IPS-18c (cell line): Measurements from ENCODE around the gene SF1.
A peak's percentile ranks its signal among the peaks of the same experiment; 100 is the strongest.

Experiments
- H3K4me3 ChIP-seq: 2 replicates; pipeline ENCODE4 v1.7.0; 2013; ENCODE audit warnings: low read depth, mild to moderate bottlenecking, low read length, moderate library complexity; ENCODE audit not compliant: insufficient read depth
- H3K9me3 ChIP-seq: one replicate; pipeline ENCODE4 v1.6.1; 2013; ENCODE audit warnings: mild to moderate bottlenecking, low read length, moderate library complexity; ENCODE audit not compliant: control insufficient read depth, insufficient read depth

The SF1 gene

DNA sequence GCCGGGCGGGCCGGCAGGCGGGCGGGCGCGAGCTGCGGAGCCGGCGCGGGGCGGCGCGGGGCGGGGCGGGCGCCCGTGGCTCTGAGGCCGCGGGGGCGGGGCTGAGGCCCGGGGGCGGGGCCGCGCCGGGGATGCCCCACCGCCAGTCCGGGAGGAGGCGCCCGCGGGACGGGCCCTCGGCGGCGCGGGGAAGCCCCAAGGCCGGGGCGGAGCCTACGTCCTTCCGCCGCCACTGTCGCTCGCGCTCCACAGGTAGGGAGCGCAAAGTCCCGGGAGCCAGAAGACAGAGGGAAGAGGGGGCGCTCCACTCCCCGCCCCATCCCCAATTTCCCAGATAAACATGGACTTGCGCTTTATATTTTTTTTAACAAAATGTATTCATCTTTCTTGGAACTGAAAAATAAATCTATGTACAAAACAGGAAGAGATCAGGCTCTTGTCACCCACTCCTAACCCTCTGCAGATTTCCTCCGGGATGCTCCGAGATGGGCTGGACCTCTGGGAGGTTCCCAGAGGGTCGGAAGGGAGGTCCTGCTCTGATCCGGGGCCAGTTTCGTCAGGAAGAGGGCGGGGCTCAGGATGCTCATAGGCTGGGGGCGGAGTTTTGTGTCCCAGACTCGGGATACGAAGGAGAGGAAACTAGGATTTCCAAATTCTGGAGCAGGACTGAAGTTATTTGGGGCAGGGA, 25.0 kb upstream of the SF1 start, which contains the start of gene MAP4K2:
TSS of gene MAP4K2 (minus strand) at position 57 of the 688 bp plus-strand sequence. CDS start 65 bp downstream, outside the sequence.
- Histone ChIP-seq H3K9me3 (no peaks in the 10 kb centered on the region), H3K4me3 (peak within 1 kb of the TSS; percentile 70)

DNA sequence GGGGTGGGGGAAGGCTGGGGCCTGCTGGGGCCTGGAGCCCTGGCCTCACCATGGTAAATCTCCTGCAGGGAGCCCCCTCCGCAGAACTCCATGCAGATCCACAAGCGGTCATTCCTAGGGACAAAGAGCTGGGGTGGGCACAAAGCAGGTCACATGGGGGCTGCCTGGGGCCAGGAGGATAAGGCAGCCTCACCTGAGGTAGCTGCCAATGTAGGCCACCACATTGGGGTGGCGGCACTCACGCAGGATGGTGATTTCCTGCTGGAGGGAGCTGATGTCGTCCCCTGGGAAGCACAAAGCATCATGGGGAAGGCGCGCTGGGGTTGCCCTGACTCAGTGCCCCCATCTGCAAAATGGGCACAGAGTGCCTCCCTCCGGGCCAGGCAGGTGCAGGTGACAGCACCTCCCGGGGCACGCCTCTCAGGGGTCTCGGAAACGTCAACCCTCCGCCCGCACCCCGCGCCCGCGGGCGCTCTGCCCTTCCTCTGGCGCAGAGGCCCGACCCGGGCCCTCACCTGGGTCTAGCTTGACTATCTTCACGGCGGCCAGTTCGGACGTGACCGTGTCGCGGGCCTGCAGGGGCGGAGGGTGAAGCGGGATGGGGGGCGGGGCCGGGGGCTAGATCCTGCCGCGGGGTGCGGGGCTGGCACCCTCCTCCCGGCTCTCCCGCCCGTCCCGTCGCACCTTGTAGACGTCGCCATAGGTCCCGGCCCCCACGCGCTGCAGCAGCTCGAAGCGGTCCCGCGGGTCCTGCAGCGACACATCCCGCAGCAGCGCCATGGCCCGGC, 24.2 kb upstream of the SF1 start:
- H3K4me3 ChIP-seq = peak overlapping the region; percentile 52

DNA sequence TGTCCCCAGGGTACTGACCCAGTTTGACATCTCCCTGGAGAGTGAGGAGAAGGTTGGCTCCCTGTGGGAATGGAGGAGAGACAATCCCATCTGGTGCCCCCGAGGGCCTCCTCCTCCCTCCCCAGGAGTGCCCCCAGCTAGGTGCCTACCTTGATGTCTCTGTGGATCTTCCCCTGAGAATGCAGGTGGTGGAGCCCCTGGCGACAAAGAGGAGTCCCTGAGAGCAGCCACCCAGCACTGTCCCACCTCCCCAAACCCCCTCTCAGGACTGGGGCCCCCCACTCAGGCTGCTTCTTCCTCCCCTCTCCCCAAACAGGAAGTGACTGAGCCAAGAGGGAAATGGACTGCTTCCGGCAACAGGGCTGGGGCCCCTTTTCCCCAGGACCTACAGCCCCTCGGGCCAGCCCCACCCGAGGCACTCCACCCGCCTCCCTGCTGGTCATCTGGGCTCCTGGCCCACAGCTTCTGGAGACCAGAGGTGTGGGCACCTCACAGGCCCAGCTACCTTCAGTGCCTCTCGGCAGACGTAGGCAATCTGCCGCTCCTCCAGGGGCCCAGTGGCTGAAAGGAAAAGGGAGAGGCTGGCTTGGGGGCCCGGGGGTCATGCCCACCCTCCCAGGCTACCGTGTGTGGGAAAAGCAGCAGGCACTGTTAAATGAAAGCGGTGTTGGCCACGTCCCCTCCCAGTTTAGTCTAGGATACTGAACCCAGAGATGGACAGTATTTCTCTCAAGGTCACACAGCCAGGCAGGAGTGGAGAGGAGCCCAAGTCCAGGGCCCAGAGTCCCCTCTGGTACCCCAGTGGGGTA, 23.4 kb upstream of the SF1 start:
- H3K9me3 ChIP-seq = no peaks in the 10 kb centered on the region
- H3K4me3 ChIP-seq = peak overlapping the region; percentile 52; the same call in 1 of the 2 replicates

More for the DNA sequence above, 24.2 kb upstream of the SF1 start:
- H3K9me3 ChIP-seq = no peaks in the 10 kb centered on the region

DNA sequence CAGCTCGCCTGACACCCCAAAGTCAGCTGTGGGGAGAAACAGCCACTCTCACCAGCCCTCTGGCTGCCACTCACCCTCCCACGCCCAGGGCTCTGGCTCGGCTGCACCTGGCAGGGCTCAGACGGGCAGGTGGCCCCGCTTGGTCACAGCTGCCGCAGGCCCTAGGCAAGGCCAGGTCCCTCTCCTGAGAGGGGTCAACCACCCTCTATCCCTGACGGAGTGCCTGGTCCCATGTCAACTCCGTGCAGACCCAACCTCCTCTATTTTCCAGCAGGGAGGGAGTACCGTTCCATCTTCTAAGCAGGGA, 22.8 kb upstream of the SF1 start:
- H3K9me3 ChIP-seq = no peaks in the 10 kb centered on the region
- H3K4me3 ChIP-seq = no peak overlapping the region

DNA sequence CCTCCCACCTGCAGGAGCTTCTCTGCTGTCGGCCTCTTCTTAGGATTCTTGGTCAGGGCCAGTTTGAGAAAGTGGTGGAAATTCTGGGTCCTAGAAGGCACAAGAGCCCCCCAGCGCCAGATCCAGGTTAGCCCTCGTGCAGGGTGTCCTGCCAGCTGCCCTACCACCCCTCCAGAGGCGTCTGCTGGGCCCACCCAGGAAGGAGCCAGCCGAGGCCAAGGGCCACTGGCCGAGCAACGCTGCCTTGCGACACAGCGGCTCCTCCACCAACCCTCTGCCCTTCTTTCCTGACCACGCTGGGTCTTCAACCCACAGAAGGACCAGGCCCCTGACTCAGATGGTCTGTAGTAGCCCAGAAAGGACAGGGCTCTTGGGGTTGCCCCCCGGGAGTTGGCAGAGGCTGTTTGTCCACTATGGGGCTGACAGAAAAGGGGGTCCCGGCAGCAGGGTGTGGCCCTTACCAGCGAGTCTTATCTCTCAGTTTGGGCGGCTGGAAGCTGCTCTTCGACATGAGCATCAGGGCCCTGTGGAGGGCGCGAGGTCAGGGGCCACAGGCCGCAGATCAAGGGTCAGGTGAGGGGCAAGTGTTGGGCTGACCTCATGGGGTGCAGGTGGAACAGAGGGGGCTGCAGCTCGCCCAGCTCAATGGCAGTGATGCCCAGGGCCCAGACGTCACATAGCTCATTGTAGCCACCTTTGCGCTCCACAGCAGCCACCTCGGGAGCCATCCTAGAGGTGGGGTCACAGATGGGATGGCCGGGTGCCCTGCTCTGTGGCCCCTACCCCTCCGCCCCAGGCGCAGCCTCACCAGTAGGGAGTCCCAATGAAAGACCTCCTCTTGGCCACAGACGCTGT, 22.2 kb upstream of the SF1 start:
- Histone ChIP-seq H3K9me3 (no peaks in the 10 kb centered on the region), H3K4me3 (no peak overlapping the region)

DNA sequence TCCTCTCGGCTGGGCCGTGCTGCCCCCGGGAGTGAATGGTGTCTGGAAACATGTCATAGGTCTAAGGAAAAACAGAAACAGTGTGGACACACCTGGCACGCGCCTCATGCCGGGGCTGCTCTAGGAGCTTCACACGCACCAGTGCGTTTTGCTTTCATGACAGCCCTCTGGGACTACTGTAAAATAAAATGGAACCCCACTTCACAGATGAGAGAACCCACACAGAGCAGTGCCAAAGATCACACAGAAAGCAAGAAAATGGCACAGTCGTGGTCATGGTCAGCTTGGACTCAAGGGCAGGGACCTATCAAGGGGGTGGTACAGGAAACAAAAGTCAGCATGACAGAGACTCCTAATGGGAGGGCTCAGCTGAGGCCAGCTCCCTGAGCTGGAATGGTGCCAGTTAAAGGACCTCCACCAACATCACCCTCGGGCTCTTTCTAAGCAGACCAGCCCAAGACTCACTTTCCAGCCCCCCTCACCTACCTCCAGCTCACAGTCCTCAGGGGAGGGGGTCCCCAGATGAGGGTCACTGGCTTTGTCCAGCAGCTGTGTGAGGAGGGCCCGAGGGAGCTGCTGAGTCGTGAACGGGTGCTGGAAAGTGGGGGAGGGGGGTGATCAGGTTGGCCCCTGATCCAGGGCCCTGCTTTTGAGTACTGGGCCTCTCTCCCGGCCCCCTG, 21.4 kb upstream of the SF1 start:
- Histone ChIP-seq H3K9me3 (peaks cover 2% of the 10 kb centered on the region), H3K4me3 (no peak overlapping the region)

DNA sequence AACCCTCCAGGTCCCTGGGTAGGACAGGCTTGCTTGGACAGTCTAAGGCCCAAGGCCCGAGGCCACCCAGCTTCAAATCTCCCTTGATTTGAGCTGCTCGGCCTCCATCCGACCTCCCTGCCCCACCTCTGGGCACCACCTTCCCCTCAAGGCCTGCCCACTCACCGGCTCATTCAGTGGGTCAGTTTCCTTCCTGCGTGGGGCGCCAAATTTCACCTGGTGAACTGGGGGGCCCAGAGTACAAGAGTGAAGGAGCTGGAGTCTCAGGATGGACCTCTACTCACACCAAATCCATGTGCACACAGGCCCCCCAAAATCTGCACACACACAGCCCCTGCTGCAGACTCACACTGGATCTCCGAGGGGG, 20.9 kb upstream of the SF1 start:
- H3K9me3 ChIP-seq = peaks cover 2% of the 10 kb centered on the region
- no peak overlapping the region for H3K4me3 ChIP-seq

DNA sequence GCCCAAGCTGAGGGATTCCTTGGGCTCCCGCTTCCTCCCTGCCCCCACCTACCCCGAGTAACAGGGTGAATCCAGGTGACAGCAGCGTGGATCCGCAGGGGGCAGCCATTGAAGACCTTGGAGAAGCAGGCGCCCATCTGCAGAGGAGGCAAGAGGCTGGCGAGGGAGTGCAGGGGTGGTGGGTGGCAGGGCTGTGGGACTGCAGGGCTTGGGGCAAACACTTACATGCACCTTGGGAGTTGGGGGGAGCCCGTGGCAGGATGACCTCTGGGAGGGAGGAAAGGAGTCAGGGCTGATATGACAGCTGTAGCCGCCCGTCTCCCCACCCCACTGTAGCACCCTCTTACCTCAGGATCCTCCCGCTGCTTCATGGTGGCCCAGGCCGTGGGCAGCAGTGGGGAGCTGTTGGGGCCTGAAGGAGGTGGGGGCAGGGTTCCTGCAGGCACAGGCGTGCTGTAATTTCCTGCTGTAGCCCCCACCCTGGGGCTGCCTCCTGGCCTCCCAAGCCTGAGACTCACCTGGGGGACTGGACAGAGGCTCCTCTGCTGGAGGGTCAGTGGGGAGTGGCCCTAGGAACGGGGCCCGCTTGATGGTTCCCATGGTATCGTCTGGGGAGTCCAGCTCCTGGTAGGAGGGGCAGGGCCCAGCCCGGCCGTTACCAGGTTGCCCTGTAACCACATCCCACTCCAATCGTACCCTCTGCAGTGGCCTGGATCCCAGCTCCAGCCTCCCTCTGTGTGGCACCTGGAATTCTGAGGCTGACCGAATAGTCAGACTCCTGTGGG, 18.6 kb upstream of the SF1 start:
- Histone ChIP-seq H3K4me3 (no peak overlapping the region), H3K9me3 (peaks cover 2% of the 10 kb centered on the region)

DNA sequence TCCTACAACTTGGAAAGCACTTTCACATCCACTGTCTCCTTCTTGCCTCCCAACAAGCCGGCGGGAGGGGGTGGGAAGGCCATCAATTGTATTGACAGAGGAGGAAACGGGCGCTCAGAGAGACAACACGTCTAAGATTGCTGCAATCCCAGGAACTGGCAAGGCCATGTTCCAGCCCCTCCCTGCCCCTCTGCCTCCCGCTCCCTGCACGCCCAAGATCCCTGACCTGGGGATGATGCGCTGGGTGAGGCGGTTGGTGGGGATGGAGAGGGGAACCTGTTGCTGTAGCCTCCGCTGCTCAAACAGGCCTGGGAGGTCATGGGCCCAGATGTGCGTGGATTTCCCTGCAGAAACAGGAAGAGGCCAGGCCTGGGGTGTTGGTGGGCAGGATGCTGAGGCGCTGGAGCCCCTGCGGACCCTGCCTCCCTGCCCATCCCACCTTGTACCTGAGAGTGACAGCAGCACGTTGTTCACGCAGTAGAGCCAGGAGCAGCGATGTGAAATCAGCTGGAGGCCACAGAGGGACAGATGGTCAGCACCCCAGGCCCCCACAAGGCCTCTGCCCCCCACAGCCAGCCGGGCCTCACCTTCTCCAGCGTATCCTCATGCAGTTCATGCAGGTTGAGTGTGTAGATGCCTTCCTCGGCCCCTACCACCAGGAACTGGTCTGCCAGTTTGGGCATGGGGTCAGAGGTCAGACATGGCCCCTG, 17.9 kb upstream of the SF1 start:
- peaks cover 2% of the 10 kb centered on the region for H3K9me3 ChIP-seq
- no peak overlapping the region for H3K4me3 ChIP-seq

DNA sequence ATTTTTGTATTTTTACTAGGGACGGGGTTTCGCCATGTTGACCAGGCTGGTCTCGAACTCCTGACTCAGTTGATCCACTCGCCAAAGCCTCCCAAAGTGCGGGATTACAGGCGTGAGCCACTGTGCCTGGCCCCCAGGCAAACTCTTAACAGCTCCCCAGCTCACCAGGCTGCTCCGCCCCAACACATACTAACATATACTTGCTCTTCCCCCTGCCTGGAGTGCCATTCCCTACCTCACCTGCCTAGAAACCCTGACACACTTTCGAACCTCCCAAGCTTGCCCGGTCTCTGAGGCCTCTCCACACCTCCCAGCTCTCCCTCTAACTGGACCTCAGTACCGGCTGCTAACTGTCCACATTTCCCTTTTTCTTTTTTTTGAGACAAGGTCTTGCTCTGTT, 16.2 kb upstream of the SF1 start:
- H3K4me3 ChIP-seq = no peak overlapping the region
- peaks cover 2% of the 10 kb centered on the region for H3K9me3 ChIP-seq

DNA sequence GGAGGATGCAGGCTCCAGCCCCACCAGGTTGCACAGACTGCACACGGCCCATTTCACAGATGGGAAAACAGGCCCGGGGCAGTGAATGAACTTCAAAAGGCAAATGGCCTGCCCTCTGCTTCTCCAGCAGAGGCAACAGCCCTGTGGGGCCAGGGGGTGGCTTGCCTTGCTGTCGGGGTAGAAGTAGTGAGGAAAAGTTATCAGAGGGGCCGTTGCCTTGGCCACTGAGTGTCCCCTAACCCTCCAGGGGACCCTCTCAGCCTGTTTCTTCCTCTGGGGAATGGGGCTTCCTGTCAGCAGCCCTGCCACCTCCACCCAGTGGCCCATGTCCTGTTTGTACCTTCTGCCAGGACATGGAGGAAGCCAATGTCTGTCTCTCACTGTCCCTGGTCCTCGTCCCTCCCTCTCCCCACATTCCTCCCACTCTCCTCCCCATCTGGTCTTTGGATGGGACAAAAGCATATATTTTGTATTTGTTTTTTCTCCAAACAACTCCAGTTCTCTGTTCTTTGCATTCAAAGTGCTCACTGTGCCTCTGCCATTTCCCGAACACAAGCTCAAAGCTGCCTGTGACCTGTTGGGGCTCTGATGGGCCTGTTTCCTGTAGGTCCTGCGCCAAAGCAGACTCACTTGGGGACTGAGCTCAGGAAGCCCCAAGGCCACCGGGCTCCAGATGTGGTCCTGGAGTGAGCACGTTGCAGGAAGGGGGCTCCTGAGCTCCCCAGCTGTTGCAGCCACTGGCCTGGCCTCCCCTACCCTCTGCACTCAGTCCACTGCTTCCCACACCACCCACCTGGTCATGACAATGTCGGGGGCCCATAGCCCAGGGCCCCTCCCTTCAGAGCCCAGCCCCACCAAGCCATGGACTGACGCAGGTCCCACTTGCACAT, 15.2 kb upstream of the SF1 start:
- Histone ChIP-seq H3K9me3 (peaks cover 2% of the 10 kb centered on the region), H3K4me3 (no peak overlapping the region)

DNA sequence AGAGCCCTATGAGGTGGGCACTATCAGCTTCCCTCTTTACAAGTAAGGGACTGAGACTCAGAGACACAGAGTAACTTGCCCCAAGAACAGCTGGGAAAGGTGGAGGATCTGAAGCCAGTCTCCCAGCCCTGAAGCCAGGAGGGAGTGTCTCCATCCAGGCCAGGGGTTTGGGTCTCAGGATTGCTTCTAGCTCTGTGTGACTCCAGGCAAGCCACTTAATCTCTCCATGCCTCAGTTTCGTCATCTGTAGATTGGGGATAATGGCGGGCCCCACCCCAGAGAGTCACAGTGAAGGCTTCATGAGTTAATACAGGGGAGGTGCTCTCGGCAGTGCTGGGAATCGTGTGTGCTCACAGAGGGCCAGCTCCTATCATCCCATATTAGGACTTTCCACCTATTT, 14.1 kb upstream of the SF1 start:
- Histone ChIP-seq H3K9me3 (peaks cover 2% of the 10 kb centered on the region), H3K4me3 (no peak overlapping the region)

DNA sequence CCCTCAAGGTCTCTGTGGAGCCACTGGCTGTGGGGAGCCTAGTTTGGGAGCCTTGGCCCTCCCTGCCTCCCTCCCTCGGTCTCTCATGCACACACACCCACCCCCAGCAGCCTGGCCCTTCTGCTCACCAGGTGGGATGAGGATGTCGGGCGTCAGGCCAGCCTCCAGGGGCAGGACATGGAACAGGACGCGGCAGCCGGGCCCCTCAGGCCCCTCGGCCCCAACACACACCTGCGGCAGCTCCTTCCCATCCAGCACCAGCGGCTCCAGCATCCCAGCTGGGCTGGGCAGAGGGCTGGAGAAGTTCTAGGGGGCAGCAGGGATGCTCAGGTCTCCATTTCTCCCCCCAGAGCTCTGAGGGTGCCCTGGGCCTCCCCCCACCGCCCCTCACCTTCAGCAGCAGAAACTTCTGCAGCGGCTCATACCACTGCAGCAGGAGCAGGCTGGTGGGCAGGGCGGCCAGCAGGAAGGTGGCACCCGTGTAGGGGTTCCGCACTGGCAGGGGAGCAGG, 13.5 kb upstream of the SF1 start:
- Histone ChIP-seq H3K9me3 (peaks cover 2% of the 10 kb centered on the region), H3K4me3 (no peak overlapping the region)
